ENCODE data around the gene OR52E5. TPM values are rescaled to one million over a fixed set of nuclear protein-coding genes. Genes with fewer than 3 reads are reported as not detected.
A peak's percentile ranks its signal among the peaks of the same experiment; 100 is the strongest.

Gene OR52E5
- total RNA-seq, 4 donors from 2014 or later: not detected

- no peak for TF ChIP-seq POLR2A (IDR thresholded peaks at IDR 0.05)
- TF ChIP-seq CTCF (IDR thresholded peaks at IDR 0.05): no peak
- no peaks in the 10 kb centered on the region for H3K4me1 ChIP-seq
- DNase-seq: no peak
- no peaks in the 10 kb centered on the region for H3K27me3 ChIP-seq
- no peaks in the 10 kb centered on the region for H3K9me3 ChIP-seq
- H3K27ac ChIP-seq: no peak overlapping the region
- 62 to 69% methylated on average over 1 of the region's 1 CpG for WGBS, 2 donors
- H3K36me3 ChIP-seq: no peaks in the 10 kb centered on the region
- intact Hi-C loops (cut with DNase I): no loop called here
- no peak overlapping the region for H3K4me3 ChIP-seq
Measured at GRCh38 chr11:5887661-5888060, 5.3 kb upstream of the OR52E5 start.

GRCh38 chr11:5891216-5891800, 1.7 kb upstream of the OR52E5 start:
- no peaks in the 10 kb centered on the region for H3K4me1 ChIP-seq
- H3K27me3 ChIP-seq: no peaks in the 10 kb centered on the region
- intact Hi-C loops (cut with DNase I): no loop called here
- no peaks in the 10 kb centered on the region for H3K9me3 ChIP-seq
- DNase-seq: no peak
- TF ChIP-seq CTCF (IDR thresholded peaks at IDR 0.05): peak in 4 of 6 experiments; percentile 12 to 35 (median 24)
- no peak for TF ChIP-seq POLR2A (IDR thresholded peaks at IDR 0.05)
- H3K36me3 ChIP-seq: no peaks in the 10 kb centered on the region
- WGBS, 2 donors: 58% methylated on average over 4 of the region's 4 CpGs
- no peak overlapping the region for H3K27ac ChIP-seq
- H3K4me3 ChIP-seq: no peak overlapping the region

DNA sequence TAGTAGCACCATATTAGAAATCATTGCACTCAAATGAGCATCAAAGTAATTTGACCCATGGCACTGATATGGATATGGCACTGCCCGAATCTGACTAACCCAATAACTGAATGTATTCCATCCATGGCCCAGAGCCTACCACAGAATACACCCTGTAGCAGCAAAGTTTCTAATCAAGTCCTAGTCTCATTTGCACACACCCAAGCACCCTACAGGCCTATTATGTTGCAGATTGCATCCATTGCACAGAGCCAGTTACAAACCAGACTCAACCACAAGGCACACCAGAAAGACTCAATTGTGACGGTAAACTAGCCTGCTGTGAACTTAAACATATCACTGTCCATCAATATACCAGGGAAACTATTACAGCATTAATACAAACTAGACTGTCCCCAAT, 6.5 kb downstream of the OR52E5 start:
- DNase-seq: no peak
- intact Hi-C loops (cut with DNase I): no loop called here
- 76 to 83% methylated on average over 2 of the region's 2 CpGs for WGBS, 2 donors
- Histone ChIP-seq H3K4me1 (no peaks in the 10 kb centered on the region), H3K4me3 (no peak overlapping the region), H3K27me3 (no peaks in the 10 kb centered on the region), H3K36me3 (no peaks in the 10 kb centered on the region), H3K9me3 (no peaks in the 10 kb centered on the region), H3K27ac (no peak overlapping the region)
- no peak for TF ChIP-seq POLR2A (IDR thresholded peaks at IDR 0.05)
- no peak for TF ChIP-seq CTCF (IDR thresholded peaks at IDR 0.05)

DNA sequence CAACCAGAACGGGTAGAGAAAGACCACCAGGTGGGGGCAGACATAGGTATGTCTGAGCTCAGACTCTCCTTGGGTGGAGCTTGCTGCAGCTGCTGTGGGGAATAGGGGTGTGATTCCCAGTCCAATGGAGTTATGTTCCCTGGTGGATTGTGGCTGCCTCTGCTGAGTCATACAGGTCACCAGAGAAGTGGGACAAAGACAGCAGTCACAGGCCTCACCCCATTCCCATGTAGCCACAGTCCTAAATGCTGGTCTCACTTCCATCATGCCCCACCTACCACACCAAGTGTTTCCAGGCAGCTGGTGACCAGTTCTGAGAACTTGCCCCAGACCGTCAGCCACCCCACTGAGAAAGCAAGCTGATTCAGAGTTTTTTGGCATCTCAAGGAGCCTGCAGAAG, 17.5 kb downstream of the OR52E5 start:
- Histone ChIP-seq H3K4me3 (no peak overlapping the region), H3K9me3 (peaks cover 0 to 8% (median 3%) of the 10 kb centered on the region in 3 donors), H3K27ac (no peak overlapping the region), H3K36me3 (no peaks in the 10 kb centered on the region), H3K4me1 (no peaks in the 10 kb centered on the region), H3K27me3 (no peaks in the 10 kb centered on the region)
- TF ChIP-seq CTCF (IDR thresholded peaks at IDR 0.05): no peak
- no peak for TF ChIP-seq POLR2A (IDR thresholded peaks at IDR 0.05)
- 38 to 60% methylated on average over 2 of the region's 2 CpGs for WGBS, 2 donors
- intact Hi-C loops (cut with DNase I): no loop called here
- no peak for DNase-seq

- 37 to 50% methylated on average over 2 of the region's 2 CpGs for WGBS, 2 donors
- TF ChIP-seq POLR2A (IDR thresholded peaks at IDR 0.05): no peak
- intact Hi-C loops (cut with DNase I): no loop called here
- DNase-seq: no peak
- no peaks in the 10 kb centered on the region for H3K36me3 ChIP-seq
- no peaks in the 10 kb centered on the region for H3K4me1 ChIP-seq
- H3K4me3 ChIP-seq: no peak overlapping the region
- H3K9me3 ChIP-seq: no peaks in the 10 kb centered on the region
- H3K27me3 ChIP-seq: no peaks in the 10 kb centered on the region
- no peak overlapping the region for H3K27ac ChIP-seq
Measured at GRCh38 chr11:5922749-5923426, 29.9 kb downstream of the OR52E5 start.

Measured in esophagus squamous epithelium (tissue), 5 donors.